ENCODE results near the gene NTSR2. TPM values are rescaled to one million over a fixed set of nuclear protein-coding genes. Genes with fewer than 3 reads are reported as not detected.
A peak's percentile ranks its signal among the peaks of the same experiment; 100 is the strongest.

NTSR2 gene
- total RNA-seq, 2 donors from 2014 or later = not detected

DNA sequence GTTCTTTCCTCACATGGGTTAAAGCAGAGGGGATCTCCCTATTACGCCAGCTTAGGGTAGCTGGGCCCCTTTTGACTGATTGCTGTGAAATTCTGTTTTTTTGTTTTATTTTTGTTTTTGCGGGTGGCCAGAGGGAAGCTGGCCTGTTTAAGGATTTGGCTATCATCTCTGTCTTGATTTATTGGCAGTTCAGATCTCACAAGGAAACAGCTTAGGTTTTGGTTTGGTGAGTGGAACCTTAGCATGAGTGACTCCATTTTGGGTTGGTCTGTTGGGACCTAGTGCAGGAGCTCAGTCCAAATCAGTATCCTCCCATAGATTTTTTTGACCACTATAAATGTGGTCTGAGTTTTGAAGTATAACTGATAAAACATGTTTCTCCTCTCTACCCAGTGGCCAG lies 25.6 kb upstream of the NTSR2 start:
- ATAC-seq (replicated peaks in 1 of 2) (no peak), DNase-seq (no peak)
- H3K36me3 Mint-ChIP-seq (ENCODE audit: insufficient read depth in 2 of 2) = no peaks in the 10 kb centered on the region
- H3K27ac Mint-ChIP-seq = no peak overlapping the region
- H3K9me3 Mint-ChIP-seq = no peaks in the 10 kb centered on the region
- no peak overlapping the region for H3K4me3 Mint-ChIP-seq
- peaks cover 27% of the 10 kb centered on the region for H3K4me1 Mint-ChIP-seq (ENCODE audit: low read depth)
- peaks cover 12% of the 10 kb centered on the region for H3K27me3 Mint-ChIP-seq (ENCODE audit: low read depth)

DNA sequence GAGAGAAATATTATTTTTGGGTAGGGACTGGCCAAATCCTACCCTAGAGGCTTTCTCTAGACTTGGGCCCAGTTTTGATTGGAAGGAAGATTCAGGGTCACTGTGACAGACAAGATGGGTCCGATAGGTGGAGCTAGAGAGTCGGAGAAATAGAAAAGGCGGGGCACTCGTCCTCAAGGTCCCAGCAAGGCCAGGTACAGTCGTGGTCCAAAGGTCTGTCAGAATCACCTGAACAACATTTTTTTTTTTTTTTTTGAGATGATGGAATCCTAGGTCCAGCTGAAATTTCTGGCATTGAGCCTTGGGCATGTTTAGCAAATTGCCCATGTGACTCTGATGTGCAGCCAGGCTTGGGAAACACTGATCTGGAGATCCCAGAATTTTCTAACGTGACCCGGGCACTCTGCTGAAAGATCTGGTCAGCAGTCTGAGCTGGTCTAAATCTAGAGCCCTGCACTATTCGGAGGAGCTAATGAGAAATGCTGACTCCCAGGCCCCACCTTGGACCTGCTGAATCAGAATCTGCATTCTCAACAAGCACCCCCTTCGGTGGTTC lies 23.0 kb upstream of the NTSR2 start:
- Mint-ChIP-seq H3K4me1 (ENCODE audit: low read depth) (peaks cover 34% of the 10 kb centered on the region), H3K36me3 (ENCODE audit: insufficient read depth in 2 of 2) (no peaks in the 10 kb centered on the region), H3K27me3 (ENCODE audit: low read depth) (peaks cover 12% of the 10 kb centered on the region), H3K9me3 (no peaks in the 10 kb centered on the region), H3K27ac (no peak overlapping the region), H3K4me3 (no peak overlapping the region)
- DNase-seq (peak; percentile 72 to 73), ATAC-seq (replicated peaks in 1 of 2) (peak; percentile 74 to 80)

DNA sequence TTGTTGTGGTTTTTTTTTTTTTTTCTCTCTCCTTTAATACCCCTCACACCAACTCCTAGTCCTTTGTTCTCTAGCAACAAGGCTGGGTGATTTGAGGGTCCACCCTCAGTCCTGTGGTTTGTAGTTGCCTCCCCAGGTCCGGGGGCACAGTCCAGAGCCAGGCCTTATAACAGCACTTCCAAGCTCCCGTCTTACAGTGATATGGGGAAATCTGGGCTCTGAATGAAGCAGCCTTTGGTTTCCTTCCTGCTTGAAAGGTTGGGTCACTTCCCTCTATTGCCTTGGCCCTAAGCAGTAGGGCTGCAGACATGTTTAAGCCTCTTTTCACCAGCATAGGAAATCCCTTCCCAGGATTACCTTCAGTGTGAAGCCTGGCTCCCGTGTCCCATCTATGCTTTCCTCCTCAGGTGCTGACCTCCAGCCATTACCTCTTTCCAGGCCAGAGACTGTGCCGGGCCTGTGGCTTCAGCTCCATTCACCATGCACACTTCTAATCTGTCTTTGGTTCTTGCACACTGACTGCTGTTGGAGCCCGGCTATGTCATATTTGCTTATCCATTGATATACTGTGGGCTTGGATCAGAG lies 21.2 kb upstream of the NTSR2 start:
- no peaks in the 10 kb centered on the region for H3K36me3 Mint-ChIP-seq (ENCODE audit: insufficient read depth in 2 of 2)
- H3K27ac Mint-ChIP-seq = no peak overlapping the region
- no peak overlapping the region for H3K4me3 Mint-ChIP-seq
- no peaks in the 10 kb centered on the region for H3K27me3 Mint-ChIP-seq (ENCODE audit: low read depth)
- no peaks in the 10 kb centered on the region for H3K9me3 Mint-ChIP-seq
- peaks cover 27% of the 10 kb centered on the region for H3K4me1 Mint-ChIP-seq (ENCODE audit: low read depth)
- no peak for ATAC-seq (replicated peaks in 1 of 2)
- no peak for DNase-seq

DNA sequence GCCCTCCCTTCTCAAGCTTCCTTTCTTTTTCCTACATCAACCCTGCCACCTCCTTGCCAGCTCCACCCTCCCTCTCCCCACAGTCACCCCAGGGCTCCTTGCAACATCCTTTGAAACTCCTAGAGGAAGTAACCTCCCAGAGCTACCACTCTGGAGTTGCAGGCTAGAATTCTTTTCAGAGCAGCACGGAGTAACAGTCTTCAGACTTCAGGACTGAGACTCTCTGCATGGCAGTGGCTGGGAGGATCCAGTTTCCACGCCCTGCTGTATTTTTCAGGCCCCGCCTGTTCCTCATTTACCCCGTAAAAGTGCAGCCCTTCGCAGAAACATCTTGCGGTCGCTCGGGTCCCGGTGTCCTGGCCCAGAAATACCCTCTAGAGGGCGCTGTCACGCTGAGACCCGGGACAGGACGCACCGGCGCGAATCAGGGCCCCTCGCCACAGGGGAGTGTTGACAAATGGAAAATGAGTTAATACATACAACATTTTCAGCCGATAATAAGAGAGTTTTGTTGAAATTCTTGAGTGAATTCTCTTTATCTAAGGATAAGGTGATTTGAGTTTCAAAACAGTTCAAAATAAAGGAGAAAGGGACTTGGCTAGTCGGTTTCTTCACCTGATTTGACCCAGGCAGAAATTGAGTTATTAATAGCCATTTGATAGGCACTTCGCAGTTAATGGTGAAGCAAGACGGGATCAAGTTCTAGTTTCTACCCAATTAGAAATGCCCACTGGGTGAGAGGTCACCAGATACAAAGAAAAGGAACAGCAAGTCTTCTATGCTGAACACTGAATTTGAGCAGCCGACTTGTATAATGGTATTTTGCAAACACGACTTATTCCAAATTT lies 18.5 kb upstream of the NTSR2 start:
- peak; percentile 81 to 84 for DNase-seq
- Mint-ChIP-seq H3K9me3 (no peaks in the 10 kb centered on the region), H3K27ac (peak overlapping the region; percentile 67), H3K27me3 (ENCODE audit: low read depth) (peaks cover 7% of the 10 kb centered on the region), H3K4me1 (ENCODE audit: low read depth) (peaks cover 17% of the 10 kb centered on the region), H3K36me3 (ENCODE audit: insufficient read depth in 2 of 2) (no peaks in the 10 kb centered on the region), H3K4me3 (peak overlapping the region; percentile 49 to 68)
- peak; percentile 91 to 92 for ATAC-seq (replicated peaks in 1 of 2)

DNA sequence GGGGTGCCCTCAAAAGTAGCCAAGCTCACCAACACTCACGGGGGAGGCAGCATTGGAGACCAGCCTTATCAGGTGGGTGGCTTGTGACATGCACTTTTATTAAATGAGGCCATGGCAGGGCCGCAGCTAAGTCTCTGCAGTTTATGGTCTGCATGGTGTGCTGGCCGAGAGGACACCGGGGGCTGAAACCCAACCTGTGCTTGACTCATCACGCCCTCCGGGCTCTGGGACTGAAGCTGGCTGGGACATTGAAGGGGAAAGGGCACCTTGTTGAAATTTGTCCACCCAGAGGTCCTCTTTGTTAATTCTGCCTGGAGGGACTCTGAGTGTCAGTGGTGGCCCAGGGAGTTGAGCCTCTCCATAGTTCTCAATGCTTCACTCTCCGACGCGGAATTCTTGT lies 17.7 kb upstream of the NTSR2 start:
- H3K4me1 Mint-ChIP-seq (ENCODE audit: low read depth) = peaks cover 10% of the 10 kb centered on the region
- no peaks in the 10 kb centered on the region for H3K36me3 Mint-ChIP-seq (ENCODE audit: insufficient read depth in 2 of 2)
- no peaks in the 10 kb centered on the region for H3K9me3 Mint-ChIP-seq
- no peak for DNase-seq
- no peak for ATAC-seq (replicated peaks in 1 of 2)
- H3K27me3 Mint-ChIP-seq (ENCODE audit: low read depth) = peaks cover 7% of the 10 kb centered on the region
- no peak overlapping the region for H3K27ac Mint-ChIP-seq
- H3K4me3 Mint-ChIP-seq = no peak overlapping the region

DNA sequence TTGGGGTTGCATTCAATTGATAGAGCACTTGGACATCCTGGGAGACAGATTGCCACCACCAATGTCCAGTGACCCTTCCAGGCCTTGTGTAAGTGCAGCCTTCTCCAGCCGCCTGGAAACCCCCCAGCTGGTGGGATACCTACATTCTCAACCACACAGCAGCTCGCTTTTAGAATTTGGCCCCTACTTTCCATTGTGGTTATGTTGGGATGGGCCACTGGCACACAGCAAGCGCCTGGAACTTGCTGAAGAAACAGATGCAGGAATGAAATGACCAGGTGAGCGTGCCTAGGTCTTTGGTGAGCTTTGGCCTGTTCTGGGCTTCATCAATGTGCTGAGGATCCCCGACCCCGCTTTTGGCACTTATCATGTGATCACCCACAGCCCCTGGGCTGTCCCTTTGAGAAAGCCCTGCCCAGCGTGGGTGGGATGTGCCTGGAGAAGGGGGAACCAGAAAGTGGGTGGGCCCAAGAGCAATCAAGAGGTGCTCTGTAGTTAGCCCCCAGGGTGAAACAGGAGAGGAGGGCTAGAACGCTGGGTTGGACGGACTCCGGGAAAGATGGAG lies 16.0 kb upstream of the NTSR2 start:
- Mint-ChIP-seq H3K27ac (no peak overlapping the region), H3K4me1 (ENCODE audit: low read depth) (peaks cover 17% of the 10 kb centered on the region), H3K36me3 (ENCODE audit: insufficient read depth in 2 of 2) (no peaks in the 10 kb centered on the region), H3K4me3 (no peak overlapping the region), H3K27me3 (ENCODE audit: low read depth) (peaks cover 7% of the 10 kb centered on the region), H3K9me3 (no peaks in the 10 kb centered on the region)
- no peak for ATAC-seq (replicated peaks in 1 of 2)
- no peak for DNase-seq

DNA sequence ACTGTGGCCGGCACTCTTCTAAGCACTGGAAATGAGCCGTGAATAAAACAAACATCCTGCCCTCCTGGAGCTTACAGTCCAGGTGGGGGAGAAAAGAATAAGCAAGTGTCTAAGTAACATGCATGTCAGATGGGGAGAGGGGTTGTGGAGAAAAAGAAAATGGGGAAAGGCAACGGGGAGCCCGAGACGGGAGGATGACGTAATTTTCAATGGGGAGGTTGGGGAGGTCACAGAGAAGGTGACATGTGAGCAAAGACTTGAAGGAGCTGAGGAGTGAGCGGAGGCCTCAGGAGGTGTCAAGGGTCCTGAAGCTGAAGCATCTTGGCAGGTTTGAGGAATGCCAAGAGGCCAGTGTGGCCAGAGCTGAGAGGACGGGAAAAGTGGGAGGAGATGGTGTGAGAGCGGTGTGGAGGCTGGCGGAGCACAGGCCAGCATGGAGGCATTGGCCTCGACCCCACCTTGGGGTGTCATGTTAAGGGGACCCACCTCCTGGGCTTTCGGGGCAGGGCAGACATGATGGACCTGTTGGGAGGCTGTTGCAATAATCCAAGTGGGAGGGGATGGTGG lies 15.0 kb upstream of the NTSR2 start:
- H3K36me3 Mint-ChIP-seq (ENCODE audit: insufficient read depth in 2 of 2) = no peaks in the 10 kb centered on the region
- H3K4me1 Mint-ChIP-seq (ENCODE audit: low read depth) = peaks cover 17% of the 10 kb centered on the region
- no peak overlapping the region for H3K4me3 Mint-ChIP-seq
- no peak overlapping the region for H3K27ac Mint-ChIP-seq
- peaks cover 7% of the 10 kb centered on the region for H3K27me3 Mint-ChIP-seq (ENCODE audit: low read depth)
- DNase-seq (no peak), ATAC-seq (replicated peaks in 1 of 2) (no peak)
- no peaks in the 10 kb centered on the region for H3K9me3 Mint-ChIP-seq

DNA sequence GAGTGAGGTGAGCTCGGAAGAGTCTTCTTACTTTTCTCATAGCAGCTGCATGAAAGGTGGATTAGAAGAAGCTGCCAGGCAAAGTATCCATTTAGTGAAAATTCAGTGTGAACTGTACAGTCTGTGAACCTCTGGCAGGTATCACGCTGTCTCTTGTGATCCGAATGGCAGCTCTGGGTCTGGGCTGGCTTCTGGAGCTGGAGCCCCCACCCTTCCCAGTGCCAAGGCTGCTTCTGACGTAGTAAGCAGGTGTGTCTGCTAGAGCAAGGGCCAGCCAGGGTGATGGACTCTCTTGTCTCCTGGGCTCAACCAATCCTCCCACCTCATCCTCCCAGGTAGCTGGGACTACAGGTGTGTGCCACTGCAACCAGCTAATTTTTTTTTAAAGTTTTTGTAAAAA lies 14.0 kb upstream of the NTSR2 start:
- no peak overlapping the region for H3K27ac Mint-ChIP-seq
- no peaks in the 10 kb centered on the region for H3K9me3 Mint-ChIP-seq
- H3K4me1 Mint-ChIP-seq (ENCODE audit: low read depth) = peaks cover 17% of the 10 kb centered on the region
- H3K36me3 Mint-ChIP-seq (ENCODE audit: insufficient read depth in 2 of 2) = no peaks in the 10 kb centered on the region
- ATAC-seq (replicated peaks in 1 of 2) = no peak
- H3K27me3 Mint-ChIP-seq (ENCODE audit: low read depth) = peaks cover 8% of the 10 kb centered on the region
- no peak overlapping the region for H3K4me3 Mint-ChIP-seq
- DNase-seq = no peak

DNA sequence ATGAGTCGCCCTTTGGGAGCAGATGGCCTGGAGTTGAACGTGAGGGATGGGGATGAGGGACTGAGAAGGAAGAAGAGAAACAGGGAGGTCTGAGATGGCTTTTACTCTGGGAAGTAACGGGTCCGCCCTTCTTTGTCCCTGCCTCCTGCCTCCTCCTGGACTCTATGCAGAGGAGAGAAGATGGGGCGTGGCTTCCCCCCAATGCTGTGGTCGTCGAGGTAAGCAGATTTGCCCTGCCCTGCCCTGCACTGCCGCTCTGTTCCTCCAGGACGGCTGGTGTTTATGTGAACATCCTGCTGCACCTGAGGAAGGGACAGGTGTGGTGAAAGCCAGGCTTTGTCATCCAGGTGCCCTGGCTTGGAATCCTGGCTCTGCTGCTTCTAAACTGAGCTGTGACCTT lies 13.5 kb upstream of the NTSR2 start:
- no peak for ATAC-seq (replicated peaks in 1 of 2)
- no peak for DNase-seq
- H3K4me1 Mint-ChIP-seq (ENCODE audit: low read depth) = peaks cover 14% of the 10 kb centered on the region
- H3K9me3 Mint-ChIP-seq = no peaks in the 10 kb centered on the region
- no peak overlapping the region for H3K27ac Mint-ChIP-seq
- no peak overlapping the region for H3K4me3 Mint-ChIP-seq
- no peaks in the 10 kb centered on the region for H3K36me3 Mint-ChIP-seq (ENCODE audit: insufficient read depth in 2 of 2)
- peaks cover 13% of the 10 kb centered on the region for H3K27me3 Mint-ChIP-seq (ENCODE audit: low read depth)

DNA sequence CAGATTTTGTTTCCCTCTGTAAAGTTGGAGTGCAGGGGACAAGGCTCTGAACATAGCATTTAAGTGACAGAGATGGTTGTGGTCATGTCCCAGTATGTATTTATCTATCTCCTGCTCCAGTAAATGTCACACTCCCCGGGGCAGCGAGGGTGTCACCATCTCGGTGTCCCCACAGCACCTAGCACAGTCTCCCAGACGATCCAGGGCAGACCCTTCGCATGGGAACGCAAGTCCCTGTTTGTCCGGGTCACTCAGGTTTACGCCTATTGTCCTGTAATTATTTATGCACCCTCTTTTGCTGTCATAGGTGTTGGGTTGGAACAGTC lies 12.6 kb upstream of the NTSR2 start:
- H3K9me3 Mint-ChIP-seq = no peaks in the 10 kb centered on the region
- peaks cover 9% of the 10 kb centered on the region for H3K4me1 Mint-ChIP-seq (ENCODE audit: low read depth)
- H3K27ac Mint-ChIP-seq = no peak overlapping the region
- H3K4me3 Mint-ChIP-seq = no peak overlapping the region
- no peaks in the 10 kb centered on the region for H3K36me3 Mint-ChIP-seq (ENCODE audit: insufficient read depth in 2 of 2)
- ATAC-seq (replicated peaks in 1 of 2) = no peak
- peaks cover 22% of the 10 kb centered on the region for H3K27me3 Mint-ChIP-seq (ENCODE audit: low read depth)
- DNase-seq = no peak

DNA sequence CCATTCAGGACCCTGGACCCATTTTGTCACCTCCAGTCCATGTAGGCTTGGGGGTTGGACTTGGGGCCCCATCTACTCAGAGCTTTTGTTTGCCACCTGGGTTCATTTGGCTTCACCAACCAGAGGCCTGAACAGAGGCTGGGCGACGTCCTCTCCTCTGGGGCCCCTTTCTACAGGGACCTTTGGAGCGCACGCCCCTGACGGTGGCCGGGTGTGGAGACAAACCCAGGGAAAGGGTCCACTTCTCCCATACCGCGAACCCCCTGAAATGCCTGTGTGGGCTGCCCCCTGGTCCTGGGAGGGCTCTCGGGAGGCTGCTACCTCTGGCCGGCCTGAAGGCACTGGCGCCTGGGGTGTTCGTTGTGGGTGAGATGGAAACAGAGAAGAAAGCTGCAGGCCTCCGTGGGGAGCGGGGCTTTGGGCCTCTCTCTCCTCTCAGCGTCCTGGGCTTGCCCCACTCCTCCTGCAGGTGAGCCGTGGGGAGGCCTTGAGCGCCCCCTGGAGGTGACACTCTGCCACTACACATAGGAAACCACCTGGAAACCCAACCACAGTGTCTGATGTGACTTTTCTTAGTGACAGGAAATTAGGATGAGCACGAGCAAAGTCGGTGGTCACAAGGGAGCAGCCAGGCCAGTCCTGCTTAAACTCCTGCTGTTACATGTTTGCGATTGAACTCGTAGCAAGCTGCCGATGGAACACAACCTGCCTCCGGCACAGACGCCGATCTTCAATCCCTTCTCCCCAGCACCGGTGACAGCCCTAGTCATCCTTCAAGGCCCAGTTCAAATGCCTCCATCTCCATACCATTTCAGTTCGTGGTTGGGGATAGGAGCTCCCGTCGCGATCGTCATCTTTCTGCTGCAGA lies 12.0 kb upstream of the NTSR2 start:
- Mint-ChIP-seq H3K9me3 (no peaks in the 10 kb centered on the region), H3K4me1 (ENCODE audit: low read depth) (peaks cover 9% of the 10 kb centered on the region), H3K27ac (no peak overlapping the region), H3K27me3 (ENCODE audit: low read depth) (peaks cover 25% of the 10 kb centered on the region), H3K36me3 (ENCODE audit: insufficient read depth in 2 of 2) (no peaks in the 10 kb centered on the region), H3K4me3 (no peak overlapping the region)
- DNase-seq (peak; percentile 51 to 72), ATAC-seq (replicated peaks in 1 of 2) (peak; percentile 77 to 79)

DNA sequence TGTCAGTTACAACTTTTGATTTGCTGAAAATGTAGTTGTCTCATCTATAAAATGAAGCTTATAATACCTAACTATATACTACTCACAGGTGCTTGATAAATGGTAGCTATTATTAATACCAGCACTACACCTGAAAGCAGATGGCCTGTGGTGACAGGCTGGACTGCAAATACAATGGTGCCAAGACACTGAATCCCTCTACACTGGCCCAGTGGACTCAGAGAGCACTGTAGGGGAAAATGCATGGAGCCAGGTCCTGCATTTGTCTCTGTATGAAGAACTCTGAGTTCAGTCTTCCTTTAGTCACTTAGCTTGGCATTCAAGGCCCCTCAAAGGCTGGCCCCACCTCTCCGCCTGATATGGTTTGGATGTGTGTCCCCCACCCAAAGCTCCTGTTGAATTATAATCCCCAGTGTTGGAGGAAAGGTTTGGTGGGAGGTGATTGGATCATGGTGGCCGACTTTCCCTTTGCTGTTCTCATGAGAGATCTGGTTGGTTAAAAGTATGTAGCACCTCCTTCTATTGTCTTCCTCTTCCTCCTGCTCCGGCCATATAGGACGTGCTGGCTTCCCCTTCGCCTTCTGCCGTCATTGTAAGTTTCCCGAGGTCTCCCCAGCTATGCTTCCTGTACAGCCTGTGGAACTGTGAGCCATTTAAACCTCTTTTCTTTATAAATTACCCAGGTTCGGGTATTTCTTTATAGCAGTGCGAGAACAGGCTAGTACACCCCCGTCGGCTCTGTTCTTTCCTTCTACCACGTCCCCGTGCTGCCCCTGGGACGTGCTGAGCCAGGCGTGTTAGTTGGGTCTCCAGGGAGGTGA lies 11.1 kb upstream of the NTSR2 start:
- no peaks in the 10 kb centered on the region for H3K9me3 Mint-ChIP-seq
- peaks cover 34% of the 10 kb centered on the region for H3K27me3 Mint-ChIP-seq (ENCODE audit: low read depth)
- DNase-seq (no peak), ATAC-seq (replicated peaks in 1 of 2) (no peak)
- H3K36me3 Mint-ChIP-seq (ENCODE audit: insufficient read depth in 2 of 2) = no peaks in the 10 kb centered on the region
- H3K4me1 Mint-ChIP-seq (ENCODE audit: low read depth) = peaks cover 9% of the 10 kb centered on the region
- H3K4me3 Mint-ChIP-seq = no peak overlapping the region
- no peak overlapping the region for H3K27ac Mint-ChIP-seq
